Smooth muscle cell (in vitro differentiated cells): ENCODE results near the gene RASGRP1. TPM values are rescaled to one million over a fixed set of nuclear protein-coding genes. Genes with fewer than 3 reads are reported as not detected.

Source experiments
- DNase-seq: peaks from one replicate; lab custom pipeline; 2025; ENCODE audit not compliant: unreplicated experiment; lab: John Stamatoyannopoulos, UW
- H2AFZ ChIP-seq: fragments of 200-600 bp; sonication (generic); 2 replicates; pipeline ENCODE4 v1.6.0; 2016; ENCODE audit warnings: antibody characterized with exemption, low read depth, mild to moderate bottlenecking
- H3F3A ChIP-seq: fragments of 200-600 bp; sonication (generic); 2 replicates; pipeline ENCODE4 v1.6.0; 2017; ENCODE audit warnings: antibody characterized with exemption, low read depth
- H3K27ac ChIP-seq: fragments of 200-600 bp; sonication (generic); 2 replicates; pipeline ENCODE4 v1.5.1; 2016; ENCODE audit warnings: low read depth, mild to moderate bottlenecking
- H3K27me3 ChIP-seq: fragments of 200-600 bp; sonication (generic); 2 replicates; pipeline ENCODE4 v1.6.1; 2016; ENCODE audit warnings: low read depth, mild to moderate bottlenecking
- H3K36me3 ChIP-seq: fragments of 200-600 bp; sonication (generic); 2 replicates; pipeline ENCODE4 v1.5.1; 2016; ENCODE audit warnings: low read depth
- H3K4me1 ChIP-seq: fragments of 200-600 bp; sonication (generic); 2 replicates; pipeline ENCODE4 v1.5.1; 2016; ENCODE audit warnings: low read depth
- H3K4me2 ChIP-seq: fragments of 200-600 bp; sonication (generic); 2 replicates; pipeline ENCODE4 v1.6.0; 2016; ENCODE audit warnings: mild to moderate bottlenecking
- H3K4me3 ChIP-seq: fragments of 200-600 bp; sonication (generic); 2 replicates; pipeline ENCODE4 v1.5.1; 2016; ENCODE audit warnings: mild to moderate bottlenecking
- H3K79me2 ChIP-seq: fragments of 200-600 bp; sonication (generic); 2 replicates; pipeline ENCODE4 v1.6.0; 2016; ENCODE audit warnings: low read depth, mild to moderate bottlenecking
- H3K9ac ChIP-seq: fragments of 200-600 bp; sonication (generic); 2 replicates; pipeline ENCODE4 v1.6.0; 2016; ENCODE audit warnings: low read depth
- H3K9me3 ChIP-seq: fragments of 200-600 bp; sonication (generic); replicated peaks from 2 replicates; pipeline ENCODE4 v1.5.1; 2016; ENCODE audit warnings: low read depth
- H4K20me1 ChIP-seq: fragments of 200-600 bp; sonication (generic); 2 replicates; pipeline ENCODE4 v1.6.0; 2016; ENCODE audit warnings: low read depth
- WGBS: methylation state at CpG from one replicate; pipeline ENCODE4 v1.1.7; 2016; ENCODE audit warnings: low lambda C conversion rate; 5-methylcytosine and 5-hydroxymethylcytosine counted together
- polyA plus RNA-seq: library from polyadenylated mRNA; unstranded; fragments of >200 nt; fragmentation: Nextera tagmentation; extraction: Ambion mirVana; gene quantifications from 2 replicates; pipeline ENCODE4 v1.2.1, GENCODE V29; 2016
- total RNA-seq: library from RNA; depleted of rRNA; stranded (reverse); fragments of >200 nt; gene quantifications from 2 replicates; pipeline ENCODE4 v1.2.3, GENCODE V29; 2014
- TF ChIP-seq, protein P1 (sequence below): fragments of 200-600 bp; sonication (generic); IDR thresholded peaks from 2 replicates; pipeline ENCODE4 v1.5.1; 2017; ENCODE audit warnings: borderline replicate concordance, mild to moderate bottlenecking, antibody characterized with exemption; ENCODE audit not compliant: insufficient read depth, poor library complexity, severe bottlenecking

Gene RASGRP1
- total and polyA plus RNA-seq, 2 experiments from 2014 or later = 0.97 to 10.0 TPM

DNA sequence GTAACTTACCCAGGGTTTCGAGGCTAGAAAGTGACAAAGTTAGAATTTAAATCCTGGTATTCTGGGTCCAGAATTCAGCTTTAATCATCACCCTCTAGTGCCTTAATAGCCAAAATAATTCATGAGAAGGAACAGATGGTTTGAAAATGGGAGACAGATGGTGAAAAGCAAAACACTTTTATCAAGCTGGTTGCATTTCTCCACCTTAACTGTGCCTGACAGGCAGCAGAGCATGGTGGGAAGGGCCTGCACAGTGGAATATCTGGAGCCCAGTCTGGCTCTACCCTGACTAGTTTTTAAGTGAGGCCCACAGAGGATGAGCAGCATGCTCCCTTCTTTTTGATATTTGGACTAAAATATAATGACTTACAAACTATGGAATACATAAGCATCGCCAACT, 35.6 kb upstream of the RASGRP1 start:
- H3K4me1 ChIP-seq = no peaks in the 10 kb centered on the region
- H3K36me3 ChIP-seq = no peaks in the 10 kb centered on the region
- no peak for DNase-seq
- H3K9ac ChIP-seq = no peak overlapping the region
- no peaks in the 10 kb centered on the region for H3K27me3 ChIP-seq
- no peak overlapping the region for H3K4me2 ChIP-seq
- no peaks in the 10 kb centered on the region for H3F3A ChIP-seq
- no peaks in the 10 kb centered on the region for H4K20me1 ChIP-seq
- H3K79me2 ChIP-seq = no peaks in the 10 kb centered on the region
- TF ChIP-seq, protein P1, sequence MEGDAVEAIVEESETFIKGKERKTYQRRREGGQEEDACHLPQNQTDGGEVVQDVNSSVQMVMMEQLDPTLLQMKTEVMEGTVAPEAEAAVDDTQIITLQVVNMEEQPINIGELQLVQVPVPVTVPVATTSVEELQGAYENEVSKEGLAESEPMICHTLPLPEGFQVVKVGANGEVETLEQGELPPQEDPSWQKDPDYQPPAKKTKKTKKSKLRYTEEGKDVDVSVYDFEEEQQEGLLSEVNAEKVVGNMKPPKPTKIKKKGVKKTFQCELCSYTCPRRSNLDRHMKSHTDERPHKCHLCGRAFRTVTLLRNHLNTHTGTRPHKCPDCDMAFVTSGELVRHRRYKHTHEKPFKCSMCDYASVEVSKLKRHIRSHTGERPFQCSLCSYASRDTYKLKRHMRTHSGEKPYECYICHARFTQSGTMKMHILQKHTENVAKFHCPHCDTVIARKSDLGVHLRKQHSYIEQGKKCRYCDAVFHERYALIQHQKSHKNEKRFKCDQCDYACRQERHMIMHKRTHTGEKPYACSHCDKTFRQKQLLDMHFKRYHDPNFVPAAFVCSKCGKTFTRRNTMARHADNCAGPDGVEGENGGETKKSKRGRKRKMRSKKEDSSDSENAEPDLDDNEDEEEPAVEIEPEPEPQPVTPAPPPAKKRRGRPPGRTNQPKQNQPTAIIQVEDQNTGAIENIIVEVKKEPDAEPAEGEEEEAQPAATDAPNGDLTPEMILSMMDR = no peak
- H3K9me3 ChIP-seq = no peaks in the 10 kb centered on the region
- no peak overlapping the region for H3K4me3 ChIP-seq
- no peak overlapping the region for H2AFZ ChIP-seq
- WGBS = 97% methylated on average over 2 of the region's 2 CpGs
- H3K27ac ChIP-seq = no peak overlapping the region

DNA sequence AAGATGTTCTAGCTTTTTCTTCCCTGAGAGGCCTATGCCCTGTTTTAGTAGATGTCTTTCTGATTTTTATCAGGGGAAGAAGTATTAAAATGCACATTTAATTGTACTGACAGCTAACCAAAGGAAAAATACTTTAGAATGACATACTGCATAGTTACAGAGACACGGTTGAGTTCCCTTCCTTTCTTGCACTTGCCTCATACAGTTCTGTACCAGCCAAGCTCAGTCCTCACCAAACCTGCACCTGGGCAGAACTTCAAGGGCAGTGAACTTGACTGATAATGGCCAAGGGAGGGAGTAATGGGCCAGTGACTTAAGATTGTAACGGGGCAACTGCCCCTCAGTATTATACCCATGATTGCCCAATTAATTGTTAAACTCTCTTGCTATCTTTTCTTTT, 34.1 kb upstream of the RASGRP1 start:
- no peak overlapping the region for H3K27ac ChIP-seq
- no peaks in the 10 kb centered on the region for H3K79me2 ChIP-seq
- H3K4me3 ChIP-seq = no peak overlapping the region
- H4K20me1 ChIP-seq = no peaks in the 10 kb centered on the region
- no peak overlapping the region for H3K9ac ChIP-seq
- H3K36me3 ChIP-seq = no peaks in the 10 kb centered on the region
- no peaks in the 10 kb centered on the region for H3F3A ChIP-seq
- H3K27me3 ChIP-seq = no peaks in the 10 kb centered on the region
- no peak overlapping the region for H3K4me2 ChIP-seq
- WGBS = 94% methylated on average over 2 of the region's 2 CpGs
- TF ChIP-seq, protein P1 = no peak
- H3K9me3 ChIP-seq = no peaks in the 10 kb centered on the region
- no peaks in the 10 kb centered on the region for H3K4me1 ChIP-seq
- DNase-seq = no peak
- no peak overlapping the region for H2AFZ ChIP-seq

DNA sequence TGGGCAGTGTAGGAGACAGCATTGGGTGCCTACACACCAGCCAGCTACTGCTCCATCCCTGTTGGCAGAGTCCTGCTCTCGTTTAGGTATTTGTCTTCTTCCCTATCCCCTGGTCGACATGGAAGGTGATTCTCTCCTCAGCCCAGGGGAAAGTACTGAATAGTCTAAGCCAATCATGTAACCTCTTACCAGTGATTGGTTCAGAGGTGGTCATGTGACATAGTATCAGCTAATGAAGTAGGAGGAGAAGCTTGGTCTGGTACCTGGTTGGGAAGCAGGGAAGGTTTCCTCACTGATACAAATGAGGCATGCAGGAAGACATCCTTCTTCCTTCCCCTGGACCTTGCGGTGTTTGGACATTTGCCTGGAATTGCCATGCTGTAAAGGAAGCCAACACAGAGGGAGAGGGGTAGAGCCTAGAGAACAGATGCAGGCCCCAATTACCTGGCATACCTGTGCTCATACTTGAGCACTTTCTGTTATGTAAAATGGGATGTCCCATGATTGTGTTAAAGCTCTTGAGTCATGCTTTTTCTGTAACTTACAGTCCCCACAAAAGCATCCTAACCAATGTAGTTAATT, 32.7 kb upstream of the RASGRP1 start:
- no peaks in the 10 kb centered on the region for H3K27me3 ChIP-seq
- H3K4me2 ChIP-seq = no peak overlapping the region
- DNase-seq = no peak
- no peak overlapping the region for H3K4me3 ChIP-seq
- no peak overlapping the region for H3K9ac ChIP-seq
- H4K20me1 ChIP-seq = no peaks in the 10 kb centered on the region
- H3K79me2 ChIP-seq = no peaks in the 10 kb centered on the region
- H3K27ac ChIP-seq = no peak overlapping the region
- WGBS = 87% methylated on average over 3 of the region's 3 CpGs
- TF ChIP-seq, protein P1 = no peak
- no peaks in the 10 kb centered on the region for H3F3A ChIP-seq
- no peaks in the 10 kb centered on the region for H3K36me3 ChIP-seq
- no peaks in the 10 kb centered on the region for H3K4me1 ChIP-seq
- no peak overlapping the region for H2AFZ ChIP-seq
- no peaks in the 10 kb centered on the region for H3K9me3 ChIP-seq

DNA sequence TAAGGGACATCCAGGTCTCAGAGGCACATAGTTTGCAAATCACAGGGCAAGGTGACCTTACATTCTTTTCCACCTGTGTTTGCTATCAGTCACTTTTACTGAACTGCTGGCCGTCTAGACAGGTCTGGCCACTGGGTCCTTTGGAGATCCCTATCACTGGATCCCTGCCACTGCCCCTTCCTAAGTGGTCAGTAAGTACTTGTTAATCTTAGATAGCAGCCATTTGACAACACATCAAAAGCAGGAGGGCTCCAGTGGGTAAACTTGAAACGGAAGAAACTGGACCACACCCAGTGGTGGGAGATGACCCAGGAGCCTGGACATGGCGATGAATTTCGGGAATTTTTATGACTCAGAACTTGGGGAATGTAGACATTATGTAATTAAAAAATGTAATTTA, 28.9 kb upstream of the RASGRP1 start:
- H4K20me1 ChIP-seq = no peaks in the 10 kb centered on the region
- WGBS = 34% methylated on average over 4 of the region's 4 CpGs

More for the DNA sequence above, 28.9 kb upstream of the RASGRP1 start:
- Histone ChIP-seq H3K9me3 (no peaks in the 10 kb centered on the region), H3K4me3 (no peak overlapping the region), H3K36me3 (no peaks in the 10 kb centered on the region), H3K9ac (no peak overlapping the region), H2AFZ (no peak overlapping the region), H3K4me1 (peaks cover 4% of the 10 kb centered on the region), H3F3A (no peaks in the 10 kb centered on the region), H3K79me2 (no peaks in the 10 kb centered on the region), H3K27ac (peak overlapping the region; percentile 13), H3K4me2 (no peak overlapping the region), H3K27me3 (no peaks in the 10 kb centered on the region)
- TF ChIP-seq, protein P1 = no peak
- DNase-seq = no peak
